ENCODE results near the gene TIMM17A.

TIMM17A gene

DNA sequence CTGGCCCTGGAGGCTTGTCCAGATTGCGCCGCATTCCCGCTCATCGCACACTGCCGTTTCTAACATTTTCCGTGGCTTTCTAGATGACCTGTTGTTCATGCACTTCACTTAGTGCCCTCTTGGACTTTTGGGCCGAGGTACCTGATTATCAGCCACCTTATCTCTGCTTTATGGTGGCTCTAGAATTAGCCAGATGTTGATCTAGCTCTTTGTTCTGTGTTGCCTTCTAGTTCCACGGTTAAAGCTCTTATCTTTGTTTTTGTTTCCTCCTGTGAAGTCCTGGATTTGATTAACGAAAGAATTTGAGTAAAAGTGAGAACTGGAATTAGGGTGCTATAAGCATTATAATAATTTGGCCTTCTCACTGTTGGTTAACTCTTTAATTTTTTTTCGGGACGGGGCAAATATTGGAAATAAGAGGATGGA, 28.1 kb downstream of the TIMM17A start:
- no peak for DNase-seq (ENCODE audit: low read depth)

DNA sequence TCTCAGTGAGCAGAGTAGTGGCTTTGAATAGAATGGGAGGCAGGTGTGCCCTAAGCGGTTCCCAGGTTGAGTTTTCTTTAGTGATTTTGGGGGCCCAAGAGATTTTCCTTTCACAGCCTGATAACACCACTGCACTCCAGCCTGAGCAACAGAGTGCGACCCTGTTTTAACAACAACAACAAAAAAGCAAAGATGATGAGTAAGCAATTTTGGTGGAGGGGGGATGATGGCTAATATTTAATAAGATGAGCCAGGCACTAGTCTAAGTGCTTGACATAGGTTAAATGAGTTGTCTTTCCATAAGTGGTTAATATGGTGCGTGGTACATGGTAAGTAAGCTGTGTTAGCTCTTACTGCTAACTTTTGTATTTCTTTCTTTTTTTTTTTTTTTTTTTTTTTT, 29.1 kb downstream of the TIMM17A start:
- no peak for DNase-seq (ENCODE audit: low read depth)

- DNase-seq (ENCODE audit: low read depth) = no peak
These were observed 30.1 kb downstream of the TIMM17A start for GRCh38 chr1:201985355-201985754.

DNA sequence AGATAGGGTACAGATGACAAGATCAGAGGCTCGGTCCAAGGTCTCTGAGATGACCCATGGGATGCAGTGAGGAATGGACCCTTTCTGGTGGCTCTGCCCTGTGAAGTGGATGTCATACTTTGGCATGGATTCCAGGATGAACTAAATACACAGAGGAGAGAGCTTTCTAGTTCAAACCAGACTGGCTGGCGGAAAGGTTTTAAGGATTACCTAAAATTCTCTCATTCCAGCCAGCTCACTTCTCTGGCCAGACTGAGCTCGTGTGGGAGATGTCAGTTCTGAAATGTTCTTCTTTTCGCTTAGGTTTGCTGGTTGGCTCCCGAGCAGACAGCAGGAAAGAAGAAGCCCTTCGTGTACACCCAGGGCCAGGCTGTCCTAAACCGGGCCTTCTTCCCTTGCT, 33.3 kb downstream of the TIMM17A start:
- DNase-seq (ENCODE audit: low read depth) = no peak

DNA sequence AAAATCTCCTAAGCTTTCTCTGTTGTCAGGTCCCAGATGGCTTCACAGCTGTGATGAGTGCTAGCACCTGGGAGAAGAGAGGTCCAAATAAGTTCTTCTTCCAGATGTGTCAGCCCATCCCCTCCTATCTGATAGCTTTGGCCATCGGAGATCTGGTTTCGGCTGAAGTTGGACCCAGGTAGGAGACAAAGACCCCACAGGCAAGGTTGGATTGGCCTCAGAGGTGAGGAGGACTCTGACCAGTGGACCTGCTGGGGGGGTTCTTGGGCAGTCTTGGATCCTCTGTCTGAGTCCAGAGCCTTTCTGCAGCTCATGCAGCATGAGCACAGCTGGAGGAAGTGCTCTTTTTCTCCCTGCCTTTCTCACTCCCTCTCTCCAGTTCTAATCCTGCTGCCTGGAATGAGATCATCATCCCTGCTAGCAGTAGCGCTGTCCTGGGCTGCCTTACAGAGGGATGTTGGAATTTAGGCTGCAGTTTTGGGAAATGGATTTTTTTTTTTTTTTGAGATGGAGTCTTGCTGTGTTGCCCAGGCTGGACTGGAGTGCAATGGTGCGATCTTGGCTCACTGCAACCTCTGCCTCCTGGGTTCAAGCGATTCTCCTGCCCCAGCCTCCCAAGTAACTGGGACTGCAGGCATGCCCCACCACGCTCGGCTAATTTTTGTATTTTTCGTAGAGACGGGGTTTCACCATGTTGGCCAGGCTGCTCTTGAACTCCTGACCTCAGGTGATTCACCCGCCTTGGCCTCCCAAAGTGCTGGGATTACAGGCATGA, 34.2 kb downstream of the TIMM17A start:
- DNase-seq (ENCODE audit: low read depth) = no peak

DNA sequence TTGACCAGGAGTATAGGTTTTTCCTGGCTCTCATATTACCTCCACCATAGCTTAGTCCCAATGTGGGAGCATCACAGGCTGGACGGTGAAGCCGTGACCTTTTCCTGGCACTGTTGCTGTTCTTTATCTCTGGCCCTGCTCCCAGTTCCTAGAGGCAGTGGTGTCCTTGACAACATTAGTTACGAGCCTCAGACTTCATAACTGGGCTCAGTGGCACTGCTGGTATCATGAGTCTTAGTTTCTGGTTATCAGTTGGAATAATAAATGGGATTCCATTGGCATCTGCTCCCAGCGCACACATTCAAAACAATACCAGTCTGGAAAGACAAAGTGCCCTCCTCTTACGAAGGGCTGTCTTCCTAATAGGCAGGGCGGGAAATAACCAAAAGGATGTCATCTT, 35.1 kb downstream of the TIMM17A start:
- no peak for DNase-seq (ENCODE audit: low read depth)

DNA sequence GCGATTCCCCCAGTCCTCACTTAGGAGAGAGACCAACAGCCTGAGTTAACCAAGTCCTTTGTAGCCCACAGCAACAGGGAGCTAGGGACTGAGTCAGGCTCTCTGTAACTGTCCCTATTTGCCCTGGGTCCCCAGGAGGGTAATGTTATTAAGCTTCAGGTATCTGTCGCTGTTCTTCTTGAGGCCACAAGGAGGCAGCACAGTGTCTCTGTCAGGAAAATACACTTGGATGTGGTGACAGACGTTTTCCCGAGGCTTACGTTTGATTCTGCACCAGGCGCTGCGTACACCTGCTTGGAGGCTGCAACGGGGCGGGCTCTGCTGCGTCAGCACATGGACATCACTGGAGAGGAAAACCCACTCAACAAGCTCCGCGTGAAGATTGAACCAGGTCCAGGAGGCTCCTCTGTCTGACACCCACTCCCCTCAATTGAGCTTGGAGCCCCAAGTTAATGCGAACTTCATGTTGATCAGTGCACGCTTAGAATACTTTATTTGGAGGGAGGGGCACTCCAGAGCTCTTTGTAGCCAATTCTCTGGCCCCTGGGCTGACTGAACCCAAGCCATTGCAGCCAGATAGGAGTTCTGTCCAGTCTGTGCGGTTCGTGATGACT, 44.4 kb downstream of the TIMM17A start:
- no peak for DNase-seq (ENCODE audit: low read depth)

GRCh38 chr1:202002507-202002906, 47.2 kb downstream of the TIMM17A start:
- no peak for DNase-seq (ENCODE audit: low read depth)

DNA sequence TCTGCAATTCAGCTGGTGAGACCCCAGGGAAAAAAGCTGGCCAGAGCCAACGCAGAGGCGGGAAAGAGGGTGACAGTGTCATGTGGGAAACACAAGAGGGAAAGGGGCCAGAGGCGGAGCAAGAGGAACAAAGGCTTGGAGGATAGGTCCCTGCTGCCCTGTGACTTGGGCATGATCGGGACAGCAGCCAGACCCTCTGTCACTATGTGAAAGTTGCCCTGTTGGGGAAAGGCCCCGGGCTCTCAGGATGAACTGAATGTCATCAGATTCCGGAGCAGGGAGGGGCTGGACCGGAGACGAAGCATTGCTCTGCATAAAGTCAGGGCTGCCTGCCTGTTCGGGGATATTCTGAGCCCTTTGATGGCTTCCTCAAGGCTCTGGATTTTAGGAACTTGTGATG, 49.4 kb downstream of the TIMM17A start:
- DNase-seq (ENCODE audit: low read depth) = no peak

DNA sequence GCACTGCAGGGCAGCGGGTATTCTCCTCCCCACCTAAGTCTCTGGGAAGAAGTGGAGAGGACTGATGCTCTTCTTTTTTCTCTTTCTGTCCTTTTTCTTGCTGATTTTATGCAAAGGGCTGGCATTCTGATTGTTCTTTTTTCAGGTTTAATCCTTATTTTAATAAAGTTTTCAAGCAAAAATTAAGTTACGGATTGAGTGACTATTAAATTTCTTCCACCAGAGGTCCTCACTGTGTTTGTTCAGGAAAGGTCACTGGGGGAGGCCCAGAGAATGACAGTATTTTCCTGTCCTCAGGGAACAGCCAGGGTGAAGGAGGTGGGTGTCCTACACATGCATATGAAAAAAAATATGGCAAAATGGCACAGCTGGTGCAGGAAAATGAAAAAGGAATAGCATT, 50.7 kb downstream of the TIMM17A start:
- no peak for DNase-seq (ENCODE audit: low read depth)

DNA sequence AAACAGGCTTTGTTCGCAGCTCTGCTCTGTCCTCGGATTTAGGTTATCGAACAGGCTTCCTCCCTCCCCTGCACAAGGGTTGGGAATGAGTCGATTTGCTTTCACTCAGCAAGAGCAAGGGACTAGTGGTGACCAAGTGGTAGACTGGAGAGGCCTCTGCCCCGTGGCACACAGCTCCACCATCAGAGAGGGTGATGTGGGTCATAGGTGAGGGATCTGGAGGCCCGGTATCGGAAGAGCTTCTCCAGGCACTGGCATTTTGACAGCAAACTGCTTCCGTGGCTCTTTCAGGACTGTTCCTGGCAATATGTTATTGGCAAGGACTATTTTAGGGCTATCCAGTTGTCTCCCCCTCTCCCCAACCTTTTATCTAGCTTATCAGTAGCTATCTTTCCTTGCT, 52.0 kb downstream of the TIMM17A start:
- DNase-seq (ENCODE audit: low read depth) = no peak

DNA sequence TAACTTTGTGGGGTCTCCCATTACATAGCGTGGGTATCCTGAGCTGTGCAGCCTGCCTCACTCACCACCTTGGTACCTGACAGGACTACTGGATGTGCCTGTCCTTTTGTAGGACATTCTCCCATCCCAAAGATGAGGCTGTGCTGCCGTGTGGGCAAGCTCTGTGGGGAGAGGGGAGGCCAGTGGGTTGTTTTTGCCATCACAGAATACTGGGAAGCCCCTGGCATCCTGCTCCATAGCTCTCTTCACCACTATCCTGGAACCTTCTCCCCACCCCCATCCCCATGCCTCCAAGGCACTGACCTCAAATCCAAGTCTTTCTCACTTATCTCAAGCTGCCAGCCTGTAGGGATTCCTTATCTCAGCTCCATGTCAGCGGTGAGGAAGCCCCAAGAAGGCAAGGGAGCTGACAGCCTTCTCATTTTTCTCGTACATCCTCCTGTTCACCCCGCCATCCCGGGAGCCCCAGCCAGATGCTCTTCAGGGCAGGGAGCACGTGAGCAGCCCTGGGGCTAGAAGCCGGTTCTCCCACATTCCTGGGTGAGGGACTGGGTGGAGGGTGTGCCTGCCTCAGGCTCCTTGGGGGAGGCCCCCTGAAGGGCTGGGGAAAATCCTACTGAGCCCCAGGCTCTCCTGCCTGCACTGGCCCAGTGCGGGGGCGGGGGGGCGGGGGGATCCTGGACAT, 52.6 kb downstream of the TIMM17A start:
- no peak for DNase-seq (ENCODE audit: low read depth)

DNA sequence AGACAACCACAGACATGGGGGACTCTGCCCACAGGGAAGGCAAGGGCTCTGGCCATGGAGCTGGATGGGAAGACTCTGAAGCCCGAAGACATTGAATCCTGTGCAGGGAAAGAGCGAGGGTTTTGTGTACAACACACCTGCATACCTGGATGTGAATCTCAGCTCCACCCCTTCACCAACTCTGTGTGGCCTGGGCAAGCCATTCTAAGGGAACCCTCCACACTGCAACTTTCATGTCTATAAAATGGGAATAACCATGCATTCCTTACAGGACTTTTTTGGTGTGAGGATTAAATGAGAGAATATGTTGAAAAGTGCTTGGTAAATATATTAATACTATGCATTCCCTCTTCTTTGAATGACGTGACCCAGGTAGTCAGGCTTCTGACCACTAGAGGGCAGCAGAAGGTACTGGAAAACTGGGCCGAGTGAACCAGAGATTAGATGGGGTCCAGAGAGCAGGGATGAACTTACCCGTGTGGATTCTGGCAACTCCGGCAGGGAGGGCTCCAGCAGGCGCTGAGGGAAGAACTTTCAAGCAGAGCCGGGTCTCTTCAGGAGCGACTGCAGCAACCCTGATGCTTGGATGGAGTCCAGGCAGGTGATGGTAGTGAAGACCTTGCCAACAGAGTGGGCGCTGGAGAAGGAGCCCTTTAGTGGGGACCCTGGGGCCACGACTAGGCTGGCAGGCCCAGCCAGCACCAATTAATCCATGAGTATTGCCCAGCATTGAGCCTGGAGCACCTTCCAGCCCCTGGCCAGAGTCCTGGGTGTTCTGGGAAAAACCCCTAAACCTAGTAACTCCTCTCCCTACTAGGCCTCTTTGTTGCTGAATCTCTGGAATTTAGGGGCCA, 54.2 kb downstream of the TIMM17A start:
- peak; percentile 39 for DNase-seq (ENCODE audit: low read depth)

DNA sequence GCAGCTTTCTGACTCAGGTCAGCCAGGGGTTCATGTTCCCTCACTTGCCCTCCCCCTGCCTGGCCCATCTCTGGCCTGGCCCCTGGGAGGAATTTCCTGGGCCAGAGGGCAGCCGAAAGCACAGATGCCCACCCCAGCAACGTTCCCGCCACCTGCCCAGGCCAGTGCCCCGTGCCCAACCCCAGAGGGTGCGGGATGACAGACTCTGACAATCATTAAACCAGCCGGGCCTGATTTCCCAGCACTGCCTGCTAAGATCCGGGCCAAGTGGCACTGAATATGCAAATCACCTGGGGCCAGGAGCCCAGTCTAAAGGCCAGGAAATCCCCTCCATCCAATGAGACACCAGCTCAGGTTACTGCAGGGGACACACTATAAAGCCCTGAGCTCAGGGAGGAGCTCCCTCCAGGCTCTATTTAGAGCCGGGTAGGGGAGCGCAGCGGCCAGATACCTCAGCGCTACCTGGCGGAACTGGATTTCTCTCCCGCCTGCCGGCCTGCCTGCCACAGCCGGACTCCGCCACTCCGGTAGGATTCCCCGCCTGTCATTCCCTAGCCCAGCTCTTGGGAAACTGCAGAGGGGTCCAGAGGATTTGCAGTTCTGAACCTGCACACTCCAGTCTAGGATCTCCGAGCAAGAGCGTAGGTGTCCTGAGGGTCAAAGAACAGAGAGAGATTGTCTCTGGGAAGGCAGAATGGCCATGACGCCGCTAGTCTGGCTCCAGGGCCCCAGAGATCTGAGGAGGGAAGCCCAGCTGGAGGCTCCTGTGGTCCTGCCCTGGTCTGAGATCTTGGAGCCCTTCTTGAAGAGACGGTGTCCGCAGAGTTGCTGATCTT, 55.1 kb downstream of the TIMM17A start, which contains the start of gene ELF3:
TSS of gene ELF3 (plus strand) at position 408 of the 836 bp plus-strand sequence. CDS start 550 bp downstream, outside the sequence.
- DNase-seq (ENCODE audit: low read depth) = no peak

DNA sequence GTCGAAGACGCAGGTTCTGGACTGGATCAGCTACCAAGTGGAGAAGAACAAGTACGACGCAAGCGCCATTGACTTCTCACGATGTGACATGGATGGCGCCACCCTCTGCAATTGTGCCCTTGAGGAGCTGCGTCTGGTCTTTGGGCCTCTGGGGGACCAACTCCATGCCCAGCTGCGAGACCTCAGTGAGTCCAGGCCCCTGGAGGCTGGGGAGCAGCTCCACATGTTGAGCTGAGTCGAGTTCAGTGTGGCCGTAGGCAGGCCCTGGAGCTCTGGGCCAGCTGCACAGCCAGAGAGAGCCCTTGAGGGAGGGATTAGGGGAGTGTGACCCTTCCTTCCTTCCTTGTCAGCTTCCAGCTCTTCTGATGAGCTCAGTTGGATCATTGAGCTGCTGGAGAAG, 56.7 kb downstream of the TIMM17A start:
- DNase-seq (ENCODE audit: low read depth) = no peak

GRCh38 chr1:202012544-202013478, 57.5 kb downstream of the TIMM17A start:
- DNase-seq (ENCODE audit: low read depth) = no peak

GRCh38 chr1:202013603-202014002, 58.3 kb downstream of the TIMM17A start:
- no peak for DNase-seq (ENCODE audit: low read depth)

- DNase-seq (ENCODE audit: low read depth) = no peak
These were observed 58.8 kb downstream of the TIMM17A start for GRCh38 chr1:202014060-202014459.

DNA sequence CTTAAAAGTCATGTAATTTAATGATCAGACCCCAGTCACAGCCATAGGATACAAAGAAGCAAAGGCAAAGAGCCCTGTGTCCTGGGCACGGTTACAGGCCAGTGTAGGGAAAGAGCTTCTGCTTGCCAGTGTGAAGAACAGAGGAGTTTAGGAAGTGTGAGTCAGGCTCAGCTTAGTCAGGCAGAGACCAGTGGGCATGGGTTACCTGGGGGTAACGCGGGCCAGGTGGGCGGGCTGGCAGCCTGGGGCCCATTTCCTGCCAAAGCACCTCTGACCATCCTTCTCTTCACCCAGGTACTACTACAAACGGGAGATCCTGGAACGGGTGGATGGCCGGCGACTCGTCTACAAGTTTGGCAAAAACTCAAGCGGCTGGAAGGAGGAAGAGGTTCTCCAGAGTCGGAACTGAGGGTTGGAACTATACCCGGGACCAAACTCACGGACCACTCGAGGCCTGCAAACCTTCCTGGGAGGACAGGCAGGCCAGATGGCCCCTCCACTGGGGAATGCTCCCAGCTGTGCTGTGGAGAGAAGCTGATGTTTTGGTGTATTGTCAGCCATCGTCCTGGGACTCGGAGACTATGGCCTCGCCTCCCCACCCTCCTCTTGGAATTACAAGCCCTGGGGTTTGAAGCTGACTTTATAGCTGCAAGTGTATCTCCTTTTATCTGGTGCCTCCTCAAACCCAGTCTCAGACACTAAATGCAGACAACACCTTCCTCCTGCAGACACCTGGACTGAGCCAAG, 59.8 kb downstream of the TIMM17A start:
- no peak for DNase-seq (ENCODE audit: low read depth)

- DNase-seq (ENCODE audit: low read depth) = no peak
These were observed 60.3 kb downstream of the TIMM17A start for GRCh38 chr1:202015662-202015937.
